Hepatocyte (in vitro differentiated cells): ENCODE results near the gene FOXK1. TPM values are rescaled to one million over a fixed set of nuclear protein-coding genes. Genes with fewer than 3 reads are reported as not detected.

Experiments used
- DNase-seq: peaks from one replicate; pipeline ENCODE4 v3.0.0-alpha.2; 2016; ENCODE audit warnings: low spot score
- H2AFZ ChIP-seq: fragments of 200-600 bp; sonication (generic); 2 replicates; pipeline ENCODE4 v1.6.0; 2016; ENCODE audit warnings: antibody characterized with exemption, mild to moderate bottlenecking
- H3K27ac ChIP-seq: fragments of 200-600 bp; sonication (generic); 2 replicates; pipeline ENCODE4 v1.5.1; 2016; ENCODE audit warnings: mild to moderate bottlenecking
- H3K27me3 ChIP-seq: fragments of 200-600 bp; sonication (generic); 2 replicates; pipeline ENCODE4 v1.6.1; 2016
- H3K36me3 ChIP-seq: fragments of 200-600 bp; sonication (generic); replicated peaks from 2 replicates; pipeline ENCODE4 v1.5.1; 2016; ENCODE audit warnings: low read depth; ENCODE audit not compliant: insufficient read depth
- H3K4me1 ChIP-seq: fragments of 200-600 bp; sonication (generic); 2 replicates; pipeline ENCODE4 v1.5.1; 2016; ENCODE audit warnings: mild to moderate bottlenecking, moderate library complexity; ENCODE audit not compliant: insufficient read depth
- H3K4me2 ChIP-seq: fragments of 200-600 bp; sonication (generic); 2 replicates; pipeline ENCODE4 v1.6.0; 2016
- H3K4me3 ChIP-seq: fragments of 200-600 bp; sonication (generic); 2 replicates; pipeline ENCODE4 v1.5.1; 2016; ENCODE audit warnings: mild to moderate bottlenecking
- H3K79me2 ChIP-seq: fragments of 200-600 bp; sonication (generic); 2 replicates; pipeline ENCODE4 v1.6.0; 2017; ENCODE audit warnings: mild to moderate bottlenecking
- H3K9me2 ChIP-seq: fragments of 200-600 bp; sonication (generic); replicated peaks from 2 replicates; pipeline ENCODE4 v1.6.0; 2017; ENCODE audit warnings: mild to moderate bottlenecking; ENCODE audit not compliant: insufficient read depth
- H3K9me3 ChIP-seq: fragments of 200-600 bp; sonication (generic); 2 replicates; pipeline ENCODE4 v1.5.1; 2016; ENCODE audit warnings: low read depth, mild to moderate bottlenecking
- H4K20me1 ChIP-seq: fragments of 200-600 bp; sonication (generic); 2 replicates; pipeline ENCODE4 v1.6.0; 2016; ENCODE audit warnings: mild to moderate bottlenecking; ENCODE audit not compliant: insufficient read depth, poor library complexity, severe bottlenecking
- CTCF ChIP-seq: fragments of 200-600 bp; sonication (generic); IDR thresholded peaks from 2 replicates; pipeline ENCODE4 v1.5.1; 2016; ENCODE audit warnings: antibody characterized with exemption, mild to moderate bottlenecking; ENCODE audit not compliant: poor library complexity
- EZH2 ChIP-seq: fragments of 200-600 bp; sonication (generic); IDR thresholded peaks from 2 replicates; pipeline ENCODE4 v1.6.1; 2016; ENCODE audit warnings: antibody characterized with exemption, mild to moderate bottlenecking, borderline replicate concordance
- EZH2phosphoT487 ChIP-seq: fragments of 200-600 bp; sonication (generic); IDR thresholded peaks from one replicate; pipeline ENCODE4 v1.6.1; 2018; ENCODE audit warnings: antibody characterized with exemption, mild to moderate bottlenecking, low read depth, moderate library complexity; ENCODE audit not compliant: unreplicated experiment, severe bottlenecking
- WGBS: methylation state at CpG from one replicate; pipeline ENCODE4 v1.1.6; 2016; ENCODE audit warnings: low lambda C conversion rate; ENCODE audit errors: missing lambda C conversion rate; 5-methylcytosine and 5-hydroxymethylcytosine counted together
- polyA plus RNA-seq: library from polyadenylated mRNA; unstranded; fragments of >200 nt; fragmentation: Nextera tagmentation; extraction: Ambion mirVana; gene quantifications from 2 replicates; pipeline ENCODE4 v1.2.1, GENCODE V29; 2016
- total RNA-seq: library from RNA; depleted of rRNA; stranded (reverse); fragments of >200 nt; gene quantifications from 2 replicates; pipeline ENCODE4 v1.2.3, GENCODE V29; 2014

Gene FOXK1
- total and polyA plus RNA-seq, 2 experiments from 2014 or later = 8.3 to 17.8 TPM

- Histone ChIP-seq H3K4me3 (no peak overlapping the region), H4K20me1 (no peaks in the 10 kb centered on the region), H3K4me2 (no peak overlapping the region), H3K4me1 (no peaks in the 10 kb centered on the region), H3K9me3 (no peaks in the 10 kb centered on the region), H3K36me3 (no peaks in the 10 kb centered on the region), H2AFZ (no peak overlapping the region), H3K27ac (no peak overlapping the region), H3K79me2 (no peaks in the 10 kb centered on the region), H3K9me2 (no peaks in the 10 kb centered on the region), H3K27me3 (no peaks in the 10 kb centered on the region)
- WGBS = 89% methylated on average over 14 of the region's 15 CpGs
- TF ChIP-seq EZH2phosphoT487 (no peak), EZH2 (no peak), CTCF (no peak)
- no peak for DNase-seq
Measured at GRCh38 chr7:4798706-4799235, 116.7 kb downstream of the FOXK1 start.

DNA sequence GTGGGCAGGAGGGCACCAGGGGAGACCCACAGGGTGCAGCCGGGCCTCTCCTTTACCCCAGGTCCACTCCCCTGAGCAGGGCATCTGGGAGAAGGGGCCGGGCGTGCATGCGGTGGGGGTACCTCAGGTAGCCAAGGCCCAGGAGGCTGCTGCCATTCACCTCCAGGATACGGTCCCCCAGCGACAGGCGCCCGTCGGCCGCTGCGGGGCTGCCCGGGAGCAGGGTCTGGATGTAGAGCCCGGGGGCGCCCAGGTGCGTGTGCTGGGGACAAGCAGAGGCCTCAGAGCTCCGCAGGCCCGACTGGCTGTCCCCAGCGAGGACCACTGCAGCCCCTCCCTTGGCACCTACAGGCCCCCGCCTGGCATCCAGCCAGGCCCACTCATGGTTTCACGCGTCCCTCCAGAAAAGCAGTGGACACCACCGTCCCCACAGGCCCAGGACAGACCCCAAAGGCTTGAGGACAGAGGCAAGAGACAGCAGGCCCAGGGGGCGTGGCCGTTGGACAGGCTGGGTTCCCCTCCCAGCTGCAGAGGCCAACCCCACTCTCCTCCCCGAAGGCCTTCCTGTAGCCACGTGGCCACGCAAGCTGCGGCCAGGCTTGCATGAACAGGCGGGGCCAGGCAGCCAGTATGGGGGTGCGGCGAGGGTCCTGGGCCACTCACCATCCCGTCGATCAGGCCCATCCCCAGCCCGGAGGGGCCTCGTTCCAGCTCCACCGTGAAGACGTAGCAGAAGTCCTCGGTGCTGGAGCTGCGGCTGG, 117.6 kb downstream of the FOXK1 start:
- Histone ChIP-seq H2AFZ (no peak overlapping the region), H3K27ac (no peak overlapping the region), H3K4me3 (no peak overlapping the region), H3K9me2 (no peaks in the 10 kb centered on the region), H3K36me3 (no peaks in the 10 kb centered on the region), H3K4me1 (no peaks in the 10 kb centered on the region), H3K4me2 (no peak overlapping the region), H3K27me3 (no peaks in the 10 kb centered on the region), H3K79me2 (no peaks in the 10 kb centered on the region), H3K9me3 (no peaks in the 10 kb centered on the region), H4K20me1 (no peaks in the 10 kb centered on the region)
- no peak for DNase-seq
- no peak for TF ChIP-seq EZH2phosphoT487
- TF ChIP-seq EZH2 = no peak
- no peak for TF ChIP-seq CTCF
- WGBS = 90% methylated on average over 38 of the region's 39 CpGs

DNA sequence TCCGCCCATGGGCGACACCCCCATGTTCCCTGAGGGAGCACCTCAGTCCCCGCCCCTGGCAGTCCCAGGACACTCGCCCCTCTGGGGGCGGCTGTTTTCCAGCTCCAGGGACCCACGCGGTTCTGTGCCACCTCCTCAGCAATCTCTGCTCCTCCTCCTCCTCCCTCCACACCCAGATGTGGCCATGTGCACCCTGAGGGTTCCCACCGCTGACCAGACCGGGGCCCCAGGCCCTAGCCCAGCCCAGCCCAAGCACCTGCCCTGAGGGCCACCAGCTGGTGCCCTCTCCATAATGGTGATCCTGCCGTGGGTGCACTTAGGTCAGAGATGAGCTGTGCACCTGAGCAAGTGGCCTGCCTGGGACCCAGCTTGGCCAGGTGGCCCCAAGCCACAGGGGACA, 118.4 kb downstream of the FOXK1 start:
- H4K20me1 ChIP-seq = no peaks in the 10 kb centered on the region
- no peaks in the 10 kb centered on the region for H3K36me3 ChIP-seq
- H3K9me2 ChIP-seq = no peaks in the 10 kb centered on the region
- H3K27me3 ChIP-seq = no peaks in the 10 kb centered on the region
- H3K9me3 ChIP-seq = no peaks in the 10 kb centered on the region
- H3K4me3 ChIP-seq = no peak overlapping the region
- no peaks in the 10 kb centered on the region for H3K79me2 ChIP-seq
- no peak overlapping the region for H3K27ac ChIP-seq
- no peak for DNase-seq
- no peak overlapping the region for H2AFZ ChIP-seq
- H3K4me2 ChIP-seq = no peak overlapping the region
- no peaks in the 10 kb centered on the region for H3K4me1 ChIP-seq
- TF ChIP-seq EZH2 (no peak), CTCF (no peak), EZH2phosphoT487 (no peak)
- 82% methylated on average over 8 of the region's 10 CpGs for WGBS
